H1 (cell line): Measurements from ENCODE around the gene TRAK1. TPM values are rescaled to one million over a fixed set of nuclear protein-coding genes. Genes with fewer than 3 reads are reported as not detected.

ENCODE experiments used
- CTCF ChIA-PET: fragments of 300-600 bp; sonication (Branson Sonifier 250); formaldehyde crosslinking; loops from one replicate; lab custom pipeline; 2021; ENCODE audit not compliant: partially characterized antibody; lab: Charles Lee
- POLR2A ChIA-PET: fragments of 300-600 bp; sonication (Branson Sonifier 250); formaldehyde crosslinking; loops from one replicate; lab custom pipeline; 2021; ENCODE audit warnings: inconsistent platforms; ENCODE audit not compliant: partially characterized antibody; lab: Charles Lee
- DNase-seq, 2 experiments: peaks; one replicate each; pipeline versions ENCODE4 v3.0.0 to v3.0.0-alpha.2; 2010 to 2022; ENCODE audit warnings: low spot score in 2 of 2, low read depth in 1 of 2, mixed read lengths in 1 of 2
- FAIRE-seq: peaks from 2 replicates; lab custom pipeline; 2011; peaks lifted over from hg19 to GRCh38; lab: Jason Lieb, UNC
- H2AFZ ChIP-seq: 2 replicates; pipeline ENCODE4 v1.8.1; 2012; ENCODE audit warnings: low read length, inconsistent platforms
- H2AK5ac ChIP-seq: 2 replicates; pipeline ENCODE4 v1.6.1; 2013; ENCODE audit warnings: low read depth, low read length
- H2BK120ac ChIP-seq: replicated peaks from 2 replicates; pipeline ENCODE3; 2013; ENCODE audit warnings: low read depth, low read length, inconsistent platforms
- H2BK12ac ChIP-seq: 2 replicates; pipeline ENCODE4 v1.6.1; 2013; ENCODE audit warnings: low read depth, low read length
- H2BK15ac ChIP-seq: 2 replicates; pipeline ENCODE4 v1.6.1; 2013; ENCODE audit warnings: low read length
- H2BK20ac ChIP-seq: 2 replicates; pipeline ENCODE4 v1.6.1; 2013; ENCODE audit warnings: low read length
- H2BK5ac ChIP-seq: 2 replicates; pipeline ENCODE4 v1.6.1; 2013; ENCODE audit warnings: low read depth, low read length
- H3K14ac ChIP-seq: 2 replicates; pipeline ENCODE4 v1.6.1; 2013; ENCODE audit warnings: inconsistent platforms; ENCODE audit not compliant: insufficient read length
- H3K18ac ChIP-seq: 2 replicates; pipeline ENCODE4 v1.6.1; 2013; ENCODE audit warnings: low read length; ENCODE audit errors: extremely low read depth
- H3K23ac ChIP-seq: 2 replicates; pipeline ENCODE4 v1.6.1; 2013; ENCODE audit warnings: inconsistent platforms; ENCODE audit not compliant: insufficient read length
- H3K23me2 ChIP-seq: 2 replicates; pipeline ENCODE4 v1.6.1; 2013; ENCODE audit warnings: low read depth, low read length
- H3K27ac ChIP-seq: 2 replicates; pipeline ENCODE4 v1.6.1; 2011; ENCODE audit warnings: low read depth, low read length, inconsistent platforms
- H3K27me3 ChIP-seq, 4 experiments: replicated peaks in 1 of 4; 1 replicate in 1 of 4; 2 replicates in 3 of 4; pipeline versions ENCODE4 v1.6.1 to v1.8.1; 2011 to 2013; ENCODE audit warnings: low read length in 3 of 4, mild to moderate bottlenecking in 3 of 4, inconsistent platforms in 2 of 4, mixed read lengths in 2 of 4, moderate library complexity in 1 of 4; ENCODE audit not compliant: control insufficient read depth in 3 of 4, insufficient read depth in 3 of 4; ENCODE audit errors: extremely low read depth in 1 of 4
- H3K36me3 ChIP-seq, 4 experiments: 2 replicates each; pipeline versions ENCODE4 v1.6.1 to v1.8.1; 2011 to 2013; ENCODE audit warnings: mild to moderate bottlenecking in 4 of 4, low read length in 3 of 4, moderate library complexity in 2 of 4, control low read depth in 1 of 4, inconsistent platforms in 1 of 4; ENCODE audit not compliant: insufficient read depth in 4 of 4, control insufficient read depth in 2 of 4
- H3K4ac ChIP-seq: replicated peaks from 2 replicates; pipeline ENCODE3; 2013; ENCODE audit warnings: low read length, low read depth, mixed read lengths, inconsistent platforms; ENCODE audit not compliant: insufficient read length
- H3K4me1 ChIP-seq, 4 experiments: replicated peaks in 1 of 4; 1 replicate in 1 of 4; 2 replicates in 3 of 4; pipeline versions ENCODE4 v1.6.1 to v1.8.1; 2011 to 2013; ENCODE audit warnings: low read length in 3 of 4, inconsistent platforms in 2 of 4, mixed read lengths in 1 of 4; ENCODE audit not compliant: insufficient read depth in 4 of 4, control insufficient read depth in 3 of 4
- H3K4me2 ChIP-seq, 2 experiments: 2 replicates each; pipeline versions ENCODE4 v1.6.1 to v1.8.1; 2011 to 2013; ENCODE audit warnings: low read depth in 2 of 2, low read length in 2 of 2, control low read depth in 1 of 2, inconsistent platforms in 1 of 2, mild to moderate bottlenecking in 1 of 2; ENCODE audit not compliant: insufficient read depth in 1 of 2
- H3K4me3 ChIP-seq, 4 experiments: fragments of 200-600, 300-600 bp in 1 of 4; sonication (generic), shearing (Covaris generic), sonication (Bioruptor Twin) in 1 of 4; 2 replicates each; pipeline versions ENCODE4 v1.5.1 to v1.8.1; 2011 to 2016; ENCODE audit warnings: low read length in 4 of 4, low read depth in 3 of 4, control low read depth in 2 of 4, inconsistent platforms in 2 of 4, mild to moderate bottlenecking in 2 of 4, mixed read lengths in 1 of 4, moderate library complexity in 1 of 4; ENCODE audit not compliant: insufficient read depth in 2 of 4; ENCODE audit errors: extremely low read depth in 1 of 4
- H3K56ac ChIP-seq: replicated peaks from 2 replicates; pipeline ENCODE3; 2013; ENCODE audit warnings: low read depth, mild to moderate bottlenecking, mixed read lengths, low read length, inconsistent platforms; ENCODE audit not compliant: insufficient read length
- H3K79me1 ChIP-seq: 2 replicates; pipeline ENCODE4 v1.6.1; 2013; ENCODE audit warnings: low read depth, low read length, control low read depth
- H3K79me2 ChIP-seq, 2 experiments: 2 replicates each; pipeline versions ENCODE4 v1.6.1 to v1.8.1; 2012 to 2013; ENCODE audit warnings: low read length in 2 of 2, mild to moderate bottlenecking in 2 of 2, inconsistent platforms in 1 of 2; ENCODE audit not compliant: insufficient read depth in 2 of 2, control insufficient read depth in 1 of 2
- H3K9ac ChIP-seq, 4 experiments: replicated peaks in 1 of 4; 1 replicate in 1 of 4; 2 replicates in 3 of 4; pipeline versions ENCODE4 v1.6.1 to v1.8.1; 2011 to 2013; ENCODE audit warnings: low read depth in 3 of 4, low read length in 3 of 4, control low read depth in 2 of 4, mild to moderate bottlenecking in 2 of 4, moderate library complexity in 2 of 4, inconsistent platforms in 1 of 4; ENCODE audit errors: extremely low read depth in 1 of 4
- H3K9me3 ChIP-seq, 2 experiments: 2 replicates each; pipeline versions ENCODE4 v1.6.1 to v1.8.1; 2012 to 2013; ENCODE audit warnings: mild to moderate bottlenecking in 2 of 2, moderate library complexity in 2 of 2, control low read depth in 1 of 2, inconsistent platforms in 1 of 2, low read depth in 1 of 2, low read length in 1 of 2, mixed read lengths in 1 of 2; ENCODE audit not compliant: insufficient read depth in 2 of 2
- H4K20me1 ChIP-seq, 2 experiments: replicated peaks in 1 of 2; 2 replicates each; pipeline versions ENCODE3 to v1.8.1; 2011 to 2013; ENCODE audit warnings: inconsistent platforms in 2 of 2, low read length in 2 of 2, mild to moderate bottlenecking in 1 of 2; ENCODE audit not compliant: insufficient read depth in 2 of 2, control insufficient read depth in 1 of 2
- H4K5ac ChIP-seq: 2 replicates; pipeline ENCODE4 v1.6.1; 2013; ENCODE audit warnings: low read length, low read depth, mixed read lengths, inconsistent platforms; ENCODE audit not compliant: insufficient read length
- H4K8ac ChIP-seq: 2 replicates; pipeline ENCODE4 v1.8.0; 2013; ENCODE audit warnings: mild to moderate bottlenecking, moderate library complexity, low read length, inconsistent platforms; ENCODE audit not compliant: insufficient read depth; ENCODE audit errors: extremely low read depth
- H4K91ac ChIP-seq: replicated peaks from 2 replicates; pipeline ENCODE3; 2013; ENCODE audit warnings: low read length, mixed read lengths, inconsistent platforms; ENCODE audit not compliant: insufficient read length
- GTF2F1 ChIP-seq: IDR thresholded peaks from 2 replicates; pipeline ENCODE4 v1.6.1; 2012; ENCODE audit warnings: low read depth, low read length, improper control_type of control experiment, borderline replicate concordance
- RNF2 ChIP-seq: fragments of 200-900, 300-1000 bp; sonication (generic); IDR thresholded peaks from 2 replicates; pipeline ENCODE4 v1.7.1; 2016; ENCODE audit warnings: borderline replicate concordance, low read depth, mild to moderate bottlenecking, antibody characterized with exemption, low read length; ENCODE audit not compliant: poor library complexity, severe bottlenecking; ENCODE audit errors: missing control alignments
- SIN3A ChIP-seq, 2 experiments: IDR thresholded peaks in 1 of 2; conservative IDR thresholded peaks in 1 of 2; 2 replicates each; pipeline ENCODE4 v1.6.1; 2011 to 2012; ENCODE audit warnings: low read length in 2 of 2, improper control_type of control experiment in 1 of 2, low read depth in 1 of 2, mild to moderate bottlenecking in 1 of 2
- SRF ChIP-seq: IDR thresholded peaks from 2 replicates; pipeline ENCODE4 v1.6.1; 2011; ENCODE audit warnings: mild to moderate bottlenecking, low read depth, low read length, moderate library complexity
- WGBS, 2 experiments: shearing (Covaris generic) in 1 of 2; methylation state at CpG; one replicate each; pipeline versions ENCODE4 v1.1.6 to v1.1.7; 2013 to 2015; ENCODE audit warnings: low lambda C conversion rate in 2 of 2, mixed read lengths in 2 of 2, inconsistent platforms in 1 of 2, low coverage in 1 of 2, missing lambda C conversion rate in 1 of 2; ENCODE audit not compliant: insufficient replicate concordance in 2 of 2, insufficient coverage in 1 of 2, insufficient read length in 1 of 2; ENCODE audit errors: extremely low coverage in 1 of 2, missing lambda C conversion rate in 1 of 2; 5-methylcytosine and 5-hydroxymethylcytosine counted together
- polyA plus RNA-seq, 7 experiments: library from polyadenylated mRNA; depleted of rRNA in 3 of 7; stranded (reverse) in 5 of 7; unstranded in 2 of 7; fragments of >200 nt in 5 of 7; fragments of 200-250 nt in 2 of 7; gene quantifications; 1 replicate in 5 of 7; 2 replicates in 1 of 7; 4 replicates in 1 of 7; pipeline versions ENCODE4 v1.2.1 to v1.2.3, GENCODE V29; 2011 to 2013; ENCODE audit warnings: missing spikeins in 2 of 7, mixed read lengths in 2 of 7
- total RNA-seq: library from RNA; stranded (reverse); fragmentation: NEBNext Ultra II Directional; extraction: Animal tissue kit (Norgen Biotek cat#: 25700); gene quantifications from 2 replicates; pipeline ENCODE4 v1.2.1, GENCODE V29; 2021

The TRAK1 gene
- total and polyA plus RNA-seq, 2 of the 8 experiments (the other 6 are each of a cell fraction or from before 2014, with no cell fraction given), result 21.3 to 32.7 TPM

DNA sequence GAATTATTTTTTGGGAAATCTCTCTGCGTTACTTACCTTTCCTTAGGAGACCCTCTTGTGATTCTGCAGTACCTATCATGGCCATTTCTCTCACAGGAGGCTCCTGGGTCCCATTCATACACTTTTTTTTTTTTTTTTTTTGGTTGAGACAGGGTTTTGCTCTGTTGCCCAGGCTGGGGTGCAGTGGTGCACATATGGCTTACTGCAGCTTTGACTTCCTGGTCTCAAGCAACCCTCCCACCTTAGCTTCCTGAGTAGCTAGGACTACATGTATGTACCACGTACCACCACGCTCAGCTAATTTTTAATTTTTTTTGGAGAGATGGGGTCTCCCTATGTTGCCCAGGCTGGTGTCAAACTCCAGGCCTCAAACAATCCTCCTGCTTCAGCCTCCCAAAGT is 36.1 kb downstream of the TRAK1 start:
- Histone ChIP-seq H3K27ac (no peak overlapping the region), H4K20me1 (no peaks in the 10 kb centered on the region), H3K23me2 (no peaks in the 10 kb centered on the region), H4K91ac (no peak overlapping the region), H2BK5ac (no peak overlapping the region), H3K4ac (no peak overlapping the region), H3K4me1 (peaks cover 1 to 7% (median 4%) of the 10 kb centered on the region in 4 experiments; a peak in 5 of 7 replicates), H2BK12ac (no peak overlapping the region), H3K79me2 (peaks cover 0 to 9% of the 10 kb centered on the region in 2 experiments; a peak in 1 of 4 replicates), H3K23ac (no peak overlapping the region), H4K5ac (no peak overlapping the region), H2BK120ac (no peak overlapping the region), H3K18ac (no peak overlapping the region), H3K9ac (no peak overlapping the region), H3K27me3 (no peaks in the 10 kb centered on the region), H3K79me1 (0 out of 2 replicates have a peak, but pooled peaks cover 2% of the 10 kb centered on the region), H4K8ac (no peak overlapping the region), H2AFZ (no peak overlapping the region), H3K56ac (no peak overlapping the region), H3K36me3 (peaks cover 0 to 6% (median 0%) of the 10 kb centered on the region in 4 experiments; a peak in 2 of 8 replicates), H3K4me2 (no peak overlapping the region), H2BK15ac (no peak overlapping the region), H3K14ac (no peak overlapping the region), H2BK20ac (no peak overlapping the region), H3K9me3 (no peaks in the 10 kb centered on the region), H3K4me3 (no peak overlapping the region), H2AK5ac (no peak overlapping the region)
- ChIA-PET POLR2A (interaction anchor here (0.7 kb wide), 1 partner anchor 9 kb away, joined by 3 read pairs; no protein-coding TSS in a partner anchor), CTCF (interaction anchor here (1.2 to 3.7 kb wide), 4 partner anchors 9 to 64 kb away, joined by 3 to 17 read pairs (median 6); no protein-coding TSS in a partner anchor)
- DNase-seq, result no peak
- no peak for FAIRE-seq
- 85% methylated on average over 3 of the region's 3 CpGs; no CpG with 5 or more reads in 1 of the 2 experiments for WGBS, 2 experiments
- TF ChIP-seq SIN3A (conservative IDR thresholded peaks at IDR 0.05 in 1 of 2, IDR thresholded peaks at IDR 0.05 in 1 of 2; ENCODE audit: low read depth in 1 of 2, low read length in 2 of 2) (no peak), RNF2 (no peak), GTF2F1 (no peak), SRF (no peak)
